Stomach smooth muscle (tissue), 2 donors: Measurements from ENCODE around the gene EFNB3.

Experiments used
- H3K27ac ChIP-seq: one replicate; pipeline ENCODE4 v1.7.0; 2013; ENCODE audit warnings: mild to moderate bottlenecking, low read length, inconsistent platforms
- H3K27me3 ChIP-seq, 2 donors: one replicate each; pipeline ENCODE4 v1.7.0; 2013; ENCODE audit warnings: low read length in 2 of 2; ENCODE audit not compliant: insufficient read depth in 2 of 2, control insufficient read depth in 1 of 2
- H3K36me3 ChIP-seq, 2 donors: one replicate each; pipeline ENCODE4 v1.7.0; 2013; ENCODE audit warnings: low read length in 2 of 2; ENCODE audit not compliant: control insufficient read depth in 2 of 2, insufficient read depth in 2 of 2
- H3K4me1 ChIP-seq: one replicate; pipeline ENCODE4 v1.7.0; 2013; ENCODE audit warnings: low read length; ENCODE audit not compliant: control insufficient read depth, insufficient read depth
- H3K4me3 ChIP-seq, 2 donors: one replicate each; pipeline ENCODE4 v1.7.0; 2013; ENCODE audit warnings: low read length in 2 of 2
- H3K9ac ChIP-seq, 2 donors: one replicate each; pipeline ENCODE4 v1.7.0; 2013; ENCODE audit warnings: low read length in 2 of 2, mild to moderate bottlenecking in 1 of 2
- H3K9me3 ChIP-seq, 2 donors: one replicate each; pipeline ENCODE4 v1.7.0; 2013; ENCODE audit warnings: low read length in 2 of 2; ENCODE audit not compliant: control insufficient read depth in 2 of 2
- donor health status: healthy.
- donor health status: Pancreatic carcinoma.

The EFNB3 gene

DNA sequence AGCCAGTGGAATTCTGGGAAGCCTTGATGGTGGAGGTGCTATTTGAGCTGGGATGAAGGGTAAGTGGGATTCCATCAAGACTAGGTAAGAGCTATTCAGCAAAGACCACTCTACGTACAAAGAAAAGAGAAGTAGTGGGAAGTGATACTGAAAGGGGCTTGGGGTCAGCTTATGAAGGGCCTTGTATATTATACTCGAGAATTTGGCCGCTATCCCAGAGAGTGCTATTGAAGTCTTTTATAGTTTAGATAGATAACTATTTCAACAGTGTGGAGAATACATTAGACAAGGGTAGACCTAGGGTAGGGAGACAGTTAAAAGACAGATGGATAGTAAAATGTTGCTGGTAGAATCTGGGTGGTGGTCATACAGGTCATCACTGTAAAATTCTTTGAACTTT is 22.9 kb downstream of the EFNB3 start:
- Histone ChIP-seq H3K27me3 (peaks cover 4 to 5% of the 10 kb centered on the region in 2 donors), H3K36me3 (no peaks in the 10 kb centered on the region), H3K4me1 (no peaks in the 10 kb centered on the region), H3K27ac (no peak overlapping the region), H3K4me3 (no peak overlapping the region), H3K9me3 (no peaks in the 10 kb centered on the region), H3K9ac (no peak overlapping the region)

DNA sequence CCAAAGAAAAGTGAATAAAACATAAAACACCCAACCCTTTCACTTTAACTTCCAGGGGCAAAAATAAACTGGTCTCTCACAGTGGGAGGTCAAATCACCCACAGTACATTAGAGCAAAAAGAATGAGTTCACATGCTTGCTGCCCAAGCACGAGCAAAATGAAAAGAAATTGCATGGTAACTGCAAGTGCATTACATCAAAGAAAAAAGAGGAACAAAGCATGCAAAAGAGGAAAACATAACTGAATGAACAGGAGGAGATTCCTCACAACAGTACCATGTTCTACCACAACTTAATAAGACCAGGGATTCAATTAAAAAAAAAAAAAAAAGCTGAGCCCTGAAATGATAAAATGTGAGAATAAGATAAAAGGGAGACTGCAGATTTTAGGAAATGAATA is 24.8 kb downstream of the EFNB3 start:
- Histone ChIP-seq H3K4me3 (no peak overlapping the region), H3K36me3 (no peaks in the 10 kb centered on the region), H3K4me1 (no peaks in the 10 kb centered on the region), H3K9ac (no peak overlapping the region), H3K27ac (no peak overlapping the region), H3K9me3 (no peaks in the 10 kb centered on the region), H3K27me3 (no peaks in the 10 kb centered on the region)

DNA sequence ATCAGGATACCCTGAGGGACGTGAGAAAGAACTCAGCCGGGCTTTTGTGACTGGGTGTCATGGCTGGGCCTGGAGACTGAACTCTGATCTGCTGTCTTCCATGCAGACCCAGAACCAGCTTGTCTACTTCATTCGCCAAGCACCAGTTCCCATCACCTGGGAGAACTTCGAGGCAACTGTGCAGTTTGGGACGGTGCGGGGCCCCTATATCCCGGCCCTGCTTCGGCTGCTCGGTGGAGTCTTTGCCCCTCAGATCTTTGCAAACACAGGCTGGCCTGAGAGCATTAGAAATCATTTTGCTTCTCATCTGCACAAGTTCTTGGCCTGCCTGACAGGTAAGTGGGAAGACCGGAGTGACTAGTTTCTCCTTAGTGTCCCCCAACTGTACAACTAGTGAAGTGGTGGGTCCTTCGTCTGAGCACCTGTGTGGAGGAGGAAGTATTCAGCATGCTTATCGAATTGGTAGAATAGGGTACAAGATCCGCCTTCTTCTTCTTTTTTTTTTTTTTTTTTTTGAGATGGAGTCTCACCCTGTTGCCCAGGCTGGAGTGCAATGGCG is 28.1 kb downstream of the EFNB3 start:
- Histone ChIP-seq H3K27ac (no peak overlapping the region), H3K4me1 (no peaks in the 10 kb centered on the region), H3K4me3 (no peak overlapping the region), H3K27me3 (no peaks in the 10 kb centered on the region), H3K9ac (no peak overlapping the region), H3K36me3 (no peaks in the 10 kb centered on the region), H3K9me3 (no peaks in the 10 kb centered on the region)

DNA sequence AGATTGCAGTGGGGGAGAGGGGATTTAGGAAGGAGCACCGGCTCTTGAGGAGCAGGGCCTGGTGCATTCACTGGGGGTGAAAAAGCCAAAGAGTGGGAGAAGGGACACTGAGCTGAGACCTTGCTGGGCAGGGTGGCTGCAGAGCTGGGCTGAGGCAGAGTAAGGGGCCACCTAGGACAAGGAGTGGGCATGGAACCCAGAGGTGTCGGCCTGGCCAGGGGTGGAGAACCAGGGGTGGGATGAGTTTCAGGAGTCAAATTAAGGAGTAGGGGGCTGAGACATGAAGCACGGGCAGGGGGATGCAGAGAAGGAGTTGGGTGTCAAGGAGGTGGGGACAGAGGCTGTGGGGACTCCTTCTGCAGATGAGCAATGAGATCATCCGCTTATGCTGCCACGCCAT is 32.6 kb downstream of the EFNB3 start:
- Histone ChIP-seq H3K4me3 (no peak overlapping the region), H3K9me3 (no peaks in the 10 kb centered on the region), H3K27me3 (peaks cover 6 to 9% of the 10 kb centered on the region in 2 donors), H3K9ac (no peak overlapping the region), H3K27ac (no peak overlapping the region), H3K36me3 (no peaks in the 10 kb centered on the region), H3K4me1 (peaks cover 2% of the 10 kb centered on the region)

DNA sequence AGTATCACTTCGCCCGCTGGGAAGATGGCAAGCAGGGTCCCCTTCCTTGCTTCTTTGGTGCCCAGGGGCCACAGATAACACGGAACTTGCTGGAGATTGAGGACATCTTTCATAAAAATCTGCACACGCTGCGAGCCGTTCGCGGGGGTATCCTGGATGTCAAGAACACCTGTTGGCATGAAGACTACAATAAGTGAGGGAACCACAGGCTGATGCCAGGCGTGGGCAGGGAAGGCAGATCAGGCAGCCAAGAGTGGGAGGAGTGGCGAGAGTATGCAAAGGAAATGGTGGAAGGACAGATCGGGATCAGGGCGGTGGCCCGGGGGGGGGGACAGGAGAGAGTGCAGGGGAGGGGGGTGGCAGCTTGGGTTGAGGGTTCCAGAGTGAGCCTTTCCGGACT is 34.7 kb downstream of the EFNB3 start:
- Histone ChIP-seq H3K36me3 (no peaks in the 10 kb centered on the region), H3K9ac (no peak overlapping the region), H3K4me1 (peaks cover 2% of the 10 kb centered on the region), H3K4me3 (no peak overlapping the region), H3K27me3 (peaks cover 12 to 13% of the 10 kb centered on the region in 2 donors), H3K9me3 (no peaks in the 10 kb centered on the region), H3K27ac (no peak overlapping the region)

DNA sequence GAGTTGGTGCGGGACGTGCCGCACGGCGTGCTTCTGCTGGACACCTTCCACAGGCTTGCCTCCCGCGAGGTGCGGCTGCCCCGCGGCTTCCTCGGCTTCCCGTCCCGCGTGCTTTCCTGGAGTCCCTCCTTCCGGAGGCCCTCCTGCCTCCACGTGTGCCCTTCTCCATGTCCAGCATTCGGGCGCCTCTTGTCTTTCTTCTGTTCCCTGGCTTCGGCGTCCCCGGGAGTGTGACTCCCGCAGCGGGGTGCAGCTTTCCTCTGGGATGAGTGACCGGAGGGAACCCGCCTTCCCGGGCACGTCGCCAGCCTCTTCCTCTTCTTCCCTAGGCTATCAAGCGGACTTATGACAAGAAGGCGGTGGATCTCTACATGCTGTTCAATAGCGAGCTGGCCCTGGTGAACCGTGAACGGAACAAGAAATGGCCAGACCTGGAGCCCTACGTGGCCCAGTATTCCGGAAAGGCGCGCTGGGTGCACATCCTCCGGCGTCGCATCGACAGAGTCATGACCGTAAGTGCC is 35.5 kb downstream of the EFNB3 start:
- Histone ChIP-seq H3K4me1 (peaks cover 2% of the 10 kb centered on the region), H3K9me3 (no peaks in the 10 kb centered on the region), H3K27ac (no peak overlapping the region), H3K36me3 (no peaks in the 10 kb centered on the region), H3K4me3 (no peak overlapping the region), H3K27me3 (peaks cover 12 to 13% of the 10 kb centered on the region in 2 donors), H3K9ac (no peak overlapping the region)

DNA sequence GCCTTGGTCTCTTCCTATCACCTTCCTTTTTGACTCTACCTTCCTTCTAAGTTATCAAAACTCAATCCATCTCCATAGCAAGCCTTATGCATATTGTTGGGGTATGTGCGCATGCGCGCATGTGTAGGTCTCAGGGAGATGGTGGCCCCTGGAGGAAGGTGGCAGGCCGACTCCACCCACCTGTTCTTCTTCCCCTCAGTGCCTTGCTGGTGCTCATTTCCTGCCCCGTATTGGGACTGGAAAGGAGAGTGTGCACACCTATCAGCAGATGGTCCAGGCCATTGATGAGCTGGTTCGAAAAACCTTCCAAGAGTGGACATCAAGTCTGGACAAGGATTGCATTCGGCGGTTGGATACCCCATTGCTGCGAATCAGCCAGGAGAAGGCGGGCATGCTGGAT is 37.7 kb downstream of the EFNB3 start:
- Histone ChIP-seq H3K4me1 (peaks cover 2% of the 10 kb centered on the region), H3K27me3 (peaks cover 12 to 13% of the 10 kb centered on the region in 2 donors), H3K9ac (no peak overlapping the region), H3K4me3 (no peak overlapping the region), H3K9me3 (no peaks in the 10 kb centered on the region), H3K36me3 (no peaks in the 10 kb centered on the region), H3K27ac (no peak overlapping the region)

DNA sequence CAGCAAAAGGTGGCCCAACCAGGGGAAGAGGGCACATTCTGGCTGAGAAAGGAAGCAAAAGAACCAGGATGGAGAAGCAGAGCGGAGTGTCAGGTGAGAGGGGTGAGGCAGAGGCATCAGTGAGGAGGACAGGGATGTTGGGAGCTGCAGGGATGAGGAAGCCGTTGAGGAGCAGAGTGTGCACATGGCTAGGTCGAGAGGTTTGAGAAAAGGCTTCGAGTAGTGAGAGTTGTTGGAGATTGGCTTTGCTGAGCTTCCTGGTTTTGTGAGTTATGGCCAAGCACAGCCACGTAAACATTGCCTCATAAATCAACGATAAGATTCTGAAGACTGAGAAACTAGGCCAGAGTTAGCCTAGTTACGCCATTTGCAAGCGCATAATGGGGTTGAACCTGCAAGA is 39.4 kb downstream of the EFNB3 start:
- H3K27ac ChIP-seq = no peak overlapping the region
- peaks cover 2% of the 10 kb centered on the region for H3K4me1 ChIP-seq
- peaks cover 12 to 13% of the 10 kb centered on the region in 2 donors for H3K27me3 ChIP-seq
- H3K9me3 ChIP-seq = no peaks in the 10 kb centered on the region
- H3K9ac ChIP-seq = no peak overlapping the region
- no peak overlapping the region for H3K4me3 ChIP-seq
- no peaks in the 10 kb centered on the region for H3K36me3 ChIP-seq

DNA sequence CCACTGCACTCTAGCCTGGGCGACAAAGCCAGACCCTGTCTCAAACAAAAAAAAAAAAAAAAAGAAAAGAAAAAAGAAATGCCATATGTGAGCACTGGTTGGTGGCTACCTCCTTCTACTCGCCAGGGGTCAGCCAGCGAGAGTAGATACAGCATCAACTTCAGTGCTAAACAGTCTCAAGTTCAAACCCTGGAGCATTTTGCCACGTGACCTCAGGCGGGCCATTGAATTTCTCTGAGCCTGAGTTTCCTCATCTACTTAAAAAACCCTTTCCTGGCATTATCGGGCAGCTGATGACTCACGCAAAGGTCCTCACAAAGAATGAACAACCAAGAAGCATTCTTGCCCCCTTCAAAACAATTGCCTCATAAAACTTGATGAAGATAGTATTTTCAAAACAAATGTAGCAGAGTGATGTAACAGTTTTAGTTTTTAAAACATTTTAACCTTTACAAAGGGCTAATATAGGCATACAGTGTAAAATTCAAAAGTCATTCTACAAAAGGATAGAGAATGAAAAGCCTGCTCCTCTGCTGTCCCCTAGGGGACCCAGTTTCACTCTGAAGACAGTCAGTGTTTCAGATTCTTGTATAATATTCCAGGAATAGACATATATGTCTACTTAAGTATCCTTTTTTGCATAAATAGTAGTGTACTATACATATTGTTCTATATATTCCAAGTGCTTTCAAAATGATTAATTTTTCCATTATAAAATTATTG is 40.9 kb downstream of the EFNB3 start:
- H3K27me3 ChIP-seq = peaks cover 3 to 10% of the 10 kb centered on the region in 2 donors
- H3K9me3 ChIP-seq = no peaks in the 10 kb centered on the region
- H3K4me3 ChIP-seq = no peak overlapping the region
- H3K9ac ChIP-seq = no peak overlapping the region
- no peak overlapping the region for H3K27ac ChIP-seq
- H3K36me3 ChIP-seq = no peaks in the 10 kb centered on the region
- no peaks in the 10 kb centered on the region for H3K4me1 ChIP-seq

DNA sequence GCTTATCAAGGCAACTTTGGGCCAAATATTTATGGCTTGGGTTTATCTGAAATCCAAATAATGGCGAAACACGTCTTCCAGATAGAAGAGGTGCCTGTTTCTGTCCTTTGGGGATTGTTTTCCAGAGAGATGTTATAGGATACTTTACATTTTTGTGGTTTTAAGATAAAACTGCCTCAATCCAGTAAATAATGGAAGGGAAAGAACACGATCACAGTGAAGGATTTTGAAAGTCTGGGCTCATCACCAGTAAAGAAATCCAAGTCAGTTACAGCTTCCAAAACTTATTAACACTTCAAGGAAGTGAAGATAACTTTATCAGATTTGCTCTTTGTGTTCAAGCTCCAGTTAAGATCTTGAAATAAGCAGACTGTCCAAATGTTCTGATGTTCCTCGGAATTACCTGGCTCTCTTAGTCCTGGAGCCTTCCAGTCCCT is 42.7 kb downstream of the EFNB3 start:
- no peaks in the 10 kb centered on the region for H3K4me1 ChIP-seq
- H3K36me3 ChIP-seq = no peaks in the 10 kb centered on the region
- no peak overlapping the region for H3K9ac ChIP-seq
- no peaks in the 10 kb centered on the region for H3K9me3 ChIP-seq
- no peak overlapping the region for H3K27ac ChIP-seq
- H3K27me3 ChIP-seq = peaks cover 2 to 7% of the 10 kb centered on the region in 2 donors
- H3K4me3 ChIP-seq = no peak overlapping the region
